Neural cell (in vitro differentiated cells): Measurements from ENCODE around the gene IDI2. TPM values are rescaled to one million over a fixed set of nuclear protein-coding genes. Genes with fewer than 3 reads are reported as not detected.
"Not testable (repeated sequence)": the region's sequence is repeated elsewhere in the genome, so short reads cannot be mapped to it uniquely, and the experiment has no call there.

Experiments
- H2AFZ ChIP-seq: fragments of 200-600, 300-800 bp; sonication (generic), shearing (Covaris generic); 2 replicates; pipeline ENCODE4 v1.6.0; 2014; ENCODE audit warnings: low read depth, mild to moderate bottlenecking, antibody characterized with exemption, low read length, moderate library complexity
- H3F3A ChIP-seq: fragments of 200-600 bp; shearing (Covaris generic); 2 replicates; pipeline ENCODE4 v1.6.1; 2016; ENCODE audit warnings: mild to moderate bottlenecking, moderate library complexity, mixed read lengths, antibody characterized with exemption, low read length; ENCODE audit not compliant: insufficient read depth, poor library complexity, severe bottlenecking
- H3K27ac ChIP-seq: fragments of 200-600, 300-800 bp; sonication (generic), shearing (Covaris generic); 2 replicates; pipeline ENCODE4 v1.5.1; 2014; ENCODE audit warnings: mild to moderate bottlenecking, low read length, moderate library complexity
- H3K27me3 ChIP-seq: fragments of 300-800, 200-600 bp; sonication (generic), shearing (Covaris generic); 2 replicates; pipeline ENCODE4 v1.6.0; 2014; ENCODE audit warnings: mild to moderate bottlenecking, low read depth, low read length, moderate library complexity; ENCODE audit not compliant: insufficient read depth
- H3K36me3 ChIP-seq: fragments of 300-800, 200-600 bp; sonication (generic), shearing (Covaris generic); 2 replicates; pipeline ENCODE4 v1.5.1; 2014; ENCODE audit warnings: mild to moderate bottlenecking, antibody characterized with exemption, low read length, moderate library complexity; ENCODE audit not compliant: insufficient read depth
- H3K4me2 ChIP-seq: fragments of 300-800, 200-600 bp; sonication (generic), shearing (Covaris generic); 2 replicates; pipeline ENCODE4 v1.6.0; 2014; ENCODE audit warnings: mild to moderate bottlenecking, low read length
- H3K4me3 ChIP-seq: fragments of 300-800, 200-600 bp; sonication (generic), shearing (Covaris generic); 2 replicates; pipeline ENCODE4 v1.5.1; 2014; ENCODE audit warnings: mild to moderate bottlenecking, low read length, moderate library complexity
- H3K79me2 ChIP-seq: fragments of 200-600 bp; shearing (Covaris generic); replicated peaks from 2 replicates; pipeline ENCODE4 v1.6.0; 2014; ENCODE audit warnings: mild to moderate bottlenecking, low read length, moderate library complexity; ENCODE audit not compliant: insufficient read depth
- H3K9ac ChIP-seq: fragments of 300-800, 200-600 bp; sonication (generic), shearing (Covaris generic); 2 replicates; pipeline ENCODE4 v1.6.1; 2016; ENCODE audit warnings: mild to moderate bottlenecking, low read length, mixed read lengths
- H3K9me2 ChIP-seq: fragments of 200-600 bp; shearing (Covaris generic); 2 replicates; pipeline ENCODE4 v1.6.1; 2016; ENCODE audit warnings: mild to moderate bottlenecking, low read length, mixed read lengths; ENCODE audit not compliant: insufficient read depth
- H3K9me3 ChIP-seq: fragments of 200-600, 300-800 bp; sonication (generic), shearing (Covaris generic); 2 replicates; pipeline ENCODE4 v1.6.1; 2016; ENCODE audit warnings: mild to moderate bottlenecking, mixed run types, low read length, moderate library complexity, mixed read lengths
- H4K20me1 ChIP-seq: fragments of 200-600 bp; shearing (Covaris generic); 2 replicates; pipeline ENCODE4 v1.6.1; 2016; ENCODE audit warnings: mild to moderate bottlenecking, mixed run types; ENCODE audit not compliant: insufficient read depth
- EP300 ChIP-seq: fragments of 450-650 bp; conservative IDR thresholded peaks from 2 replicates; pipeline ENCODE4 v1.6.1; 2014; ENCODE audit warnings: antibody characterized with exemption, mild to moderate bottlenecking, moderate library complexity; ENCODE audit not compliant: poor library complexity, severe bottlenecking
- EZH2 ChIP-seq: fragments of 200-600, 300-800 bp; shearing (Covaris generic), sonication (generic); IDR thresholded peaks from 2 replicates; pipeline ENCODE4 v1.6.1; 2014; ENCODE audit warnings: antibody characterized with exemption, low read length, borderline replicate concordance, mild to moderate bottlenecking; ENCODE audit not compliant: insufficient read depth, poor library complexity, severe bottlenecking
- MXI1 ChIP-seq: fragments of 450-650 bp; conservative IDR thresholded peaks from 2 replicates; pipeline ENCODE4 v1.6.1; 2014; ENCODE audit warnings: antibody characterized with exemption, mild to moderate bottlenecking; ENCODE audit not compliant: poor library complexity, severe bottlenecking
- POLR2AphosphoS5 ChIP-seq: IDR thresholded peaks from 2 replicates; pipeline ENCODE4 v1.6.1; 2012
- RAD21 ChIP-seq: fragments of 450-650 bp; conservative IDR thresholded peaks from 2 replicates; pipeline ENCODE4 v1.6.1; 2014; ENCODE audit warnings: antibody characterized with exemption, mild to moderate bottlenecking, moderate library complexity
- SMC3 ChIP-seq: fragments of 450-650 bp; conservative IDR thresholded peaks from 2 replicates; pipeline ENCODE4 v1.6.1; 2014; ENCODE audit warnings: antibody characterized with exemption, mild to moderate bottlenecking, moderate library complexity; ENCODE audit not compliant: poor library complexity
- TAF1 ChIP-seq: IDR thresholded peaks from 2 replicates; pipeline ENCODE4 v1.6.1; 2012; ENCODE audit warnings: low read depth
- polyA plus RNA-seq: library from polyadenylated mRNA; depleted of rRNA; stranded (reverse); fragments of >200 nt; gene quantifications from 2 replicates; pipeline ENCODE4 v1.2.3, GENCODE V29; 2014
- TF ChIP-seq, protein P1 (sequence below): IDR thresholded peaks from 2 replicates; pipeline ENCODE4 v1.6.1; 2012; ENCODE audit warnings: borderline replicate concordance
- TF ChIP-seq, protein P2 (sequence below): fragments of 450-650 bp; IDR thresholded peaks from 2 replicates; pipeline ENCODE4 v1.5.1; 2014; ENCODE audit warnings: antibody characterized with exemption, mild to moderate bottlenecking, moderate library complexity; ENCODE audit not compliant: poor library complexity, severe bottlenecking

Gene IDI2
- polyA plus RNA-seq, 1 donor from 2014 or later, result 0.24 TPM

GRCh38 chr10:1068380-1069361, 43.0 kb upstream of the IDI2 start:
- Histone ChIP-seq H3K27me3 (no peaks in the 10 kb centered on the region), H3K36me3 (peaks cover 1% of the 10 kb centered on the region), H3K79me2 (no peaks in the 10 kb centered on the region), H3K4me2 (no peak overlapping the region), H3K9me3 (no peaks in the 10 kb centered on the region), H3K27ac (no peak overlapping the region), H3F3A (no peaks in the 10 kb centered on the region), H2AFZ (no peak overlapping the region), H3K9me2 (no peaks in the 10 kb centered on the region), H3K4me3 (no peak overlapping the region), H3K9ac (no peak overlapping the region), H4K20me1 (no peaks in the 10 kb centered on the region)
- TF ChIP-seq SMC3 (no peak), MXI1 (no peak), TAF1 (no peak), EZH2 (no peak), RAD21 (no peak), EP300 (no peak), POLR2AphosphoS5 (no peak)
- TF ChIP-seq, protein P1, sequence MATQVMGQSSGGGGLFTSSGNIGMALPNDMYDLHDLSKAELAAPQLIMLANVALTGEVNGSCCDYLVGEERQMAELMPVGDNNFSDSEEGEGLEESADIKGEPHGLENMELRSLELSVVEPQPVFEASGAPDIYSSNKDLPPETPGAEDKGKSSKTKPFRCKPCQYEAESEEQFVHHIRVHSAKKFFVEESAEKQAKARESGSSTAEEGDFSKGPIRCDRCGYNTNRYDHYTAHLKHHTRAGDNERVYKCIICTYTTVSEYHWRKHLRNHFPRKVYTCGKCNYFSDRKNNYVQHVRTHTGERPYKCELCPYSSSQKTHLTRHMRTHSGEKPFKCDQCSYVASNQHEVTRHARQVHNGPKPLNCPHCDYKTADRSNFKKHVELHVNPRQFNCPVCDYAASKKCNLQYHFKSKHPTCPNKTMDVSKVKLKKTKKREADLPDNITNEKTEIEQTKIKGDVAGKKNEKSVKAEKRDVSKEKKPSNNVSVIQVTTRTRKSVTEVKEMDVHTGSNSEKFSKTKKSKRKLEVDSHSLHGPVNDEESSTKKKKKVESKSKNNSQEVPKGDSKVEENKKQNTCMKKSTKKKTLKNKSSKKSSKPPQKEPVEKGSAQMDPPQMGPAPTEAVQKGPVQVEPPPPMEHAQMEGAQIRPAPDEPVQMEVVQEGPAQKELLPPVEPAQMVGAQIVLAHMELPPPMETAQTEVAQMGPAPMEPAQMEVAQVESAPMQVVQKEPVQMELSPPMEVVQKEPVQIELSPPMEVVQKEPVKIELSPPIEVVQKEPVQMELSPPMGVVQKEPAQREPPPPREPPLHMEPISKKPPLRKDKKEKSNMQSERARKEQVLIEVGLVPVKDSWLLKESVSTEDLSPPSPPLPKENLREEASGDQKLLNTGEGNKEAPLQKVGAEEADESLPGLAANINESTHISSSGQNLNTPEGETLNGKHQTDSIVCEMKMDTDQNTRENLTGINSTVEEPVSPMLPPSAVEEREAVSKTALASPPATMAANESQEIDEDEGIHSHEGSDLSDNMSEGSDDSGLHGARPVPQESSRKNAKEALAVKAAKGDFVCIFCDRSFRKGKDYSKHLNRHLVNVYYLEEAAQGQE, result no peak
- TF ChIP-seq, protein P2, sequence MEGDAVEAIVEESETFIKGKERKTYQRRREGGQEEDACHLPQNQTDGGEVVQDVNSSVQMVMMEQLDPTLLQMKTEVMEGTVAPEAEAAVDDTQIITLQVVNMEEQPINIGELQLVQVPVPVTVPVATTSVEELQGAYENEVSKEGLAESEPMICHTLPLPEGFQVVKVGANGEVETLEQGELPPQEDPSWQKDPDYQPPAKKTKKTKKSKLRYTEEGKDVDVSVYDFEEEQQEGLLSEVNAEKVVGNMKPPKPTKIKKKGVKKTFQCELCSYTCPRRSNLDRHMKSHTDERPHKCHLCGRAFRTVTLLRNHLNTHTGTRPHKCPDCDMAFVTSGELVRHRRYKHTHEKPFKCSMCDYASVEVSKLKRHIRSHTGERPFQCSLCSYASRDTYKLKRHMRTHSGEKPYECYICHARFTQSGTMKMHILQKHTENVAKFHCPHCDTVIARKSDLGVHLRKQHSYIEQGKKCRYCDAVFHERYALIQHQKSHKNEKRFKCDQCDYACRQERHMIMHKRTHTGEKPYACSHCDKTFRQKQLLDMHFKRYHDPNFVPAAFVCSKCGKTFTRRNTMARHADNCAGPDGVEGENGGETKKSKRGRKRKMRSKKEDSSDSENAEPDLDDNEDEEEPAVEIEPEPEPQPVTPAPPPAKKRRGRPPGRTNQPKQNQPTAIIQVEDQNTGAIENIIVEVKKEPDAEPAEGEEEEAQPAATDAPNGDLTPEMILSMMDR, result no peak

DNA sequence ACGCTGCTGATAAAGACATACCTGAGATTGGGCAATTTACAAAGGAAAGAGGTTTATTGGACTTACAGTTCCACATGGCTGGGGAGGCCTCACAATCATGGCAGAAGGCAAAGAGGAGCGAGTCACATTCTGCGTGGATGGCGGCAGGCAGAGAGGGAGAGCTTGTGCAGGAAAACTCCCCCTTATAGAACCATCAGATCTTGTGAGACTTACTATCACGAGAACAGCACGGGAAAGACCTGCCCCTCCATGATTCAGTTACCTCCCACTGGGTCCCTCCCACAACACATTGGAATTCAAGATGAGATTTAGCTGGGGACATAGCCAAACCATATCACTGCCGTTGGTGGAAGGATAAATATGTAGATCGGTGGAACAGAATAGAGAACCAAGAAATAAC, 41.1 kb upstream of the IDI2 start:
- H3K36me3 ChIP-seq, H4K20me1 ChIP-seq, H3K27ac ChIP-seq, H3K27me3 ChIP-seq, H3K4me3 ChIP-seq, H3K79me2 ChIP-seq, H3K9me2 ChIP-seq, H3K9ac ChIP-seq, H3F3A ChIP-seq, H3K9me3 ChIP-seq, H3K4me2 ChIP-seq, H2AFZ ChIP-seq: not testable (repeated sequence)
